Activated CD4-positive, CD25-positive, alpha-beta regulatory T cell treated with anti-CD3 and anti-CD28 coated beads, Interleukin-2, amount 50 U/mL, for 72 hours (primary cell): Measurements from ENCODE around the gene RNU1-3.
"Not testable (repeated sequence)": the region's sequence is repeated elsewhere in the genome, so short reads cannot be mapped to it uniquely, and the experiment has no call there.

Source experiments
- DNase-seq: peaks from one replicate; pipeline ENCODE4 v3.0.0; 2021

Gene RNU1-3

DNA sequence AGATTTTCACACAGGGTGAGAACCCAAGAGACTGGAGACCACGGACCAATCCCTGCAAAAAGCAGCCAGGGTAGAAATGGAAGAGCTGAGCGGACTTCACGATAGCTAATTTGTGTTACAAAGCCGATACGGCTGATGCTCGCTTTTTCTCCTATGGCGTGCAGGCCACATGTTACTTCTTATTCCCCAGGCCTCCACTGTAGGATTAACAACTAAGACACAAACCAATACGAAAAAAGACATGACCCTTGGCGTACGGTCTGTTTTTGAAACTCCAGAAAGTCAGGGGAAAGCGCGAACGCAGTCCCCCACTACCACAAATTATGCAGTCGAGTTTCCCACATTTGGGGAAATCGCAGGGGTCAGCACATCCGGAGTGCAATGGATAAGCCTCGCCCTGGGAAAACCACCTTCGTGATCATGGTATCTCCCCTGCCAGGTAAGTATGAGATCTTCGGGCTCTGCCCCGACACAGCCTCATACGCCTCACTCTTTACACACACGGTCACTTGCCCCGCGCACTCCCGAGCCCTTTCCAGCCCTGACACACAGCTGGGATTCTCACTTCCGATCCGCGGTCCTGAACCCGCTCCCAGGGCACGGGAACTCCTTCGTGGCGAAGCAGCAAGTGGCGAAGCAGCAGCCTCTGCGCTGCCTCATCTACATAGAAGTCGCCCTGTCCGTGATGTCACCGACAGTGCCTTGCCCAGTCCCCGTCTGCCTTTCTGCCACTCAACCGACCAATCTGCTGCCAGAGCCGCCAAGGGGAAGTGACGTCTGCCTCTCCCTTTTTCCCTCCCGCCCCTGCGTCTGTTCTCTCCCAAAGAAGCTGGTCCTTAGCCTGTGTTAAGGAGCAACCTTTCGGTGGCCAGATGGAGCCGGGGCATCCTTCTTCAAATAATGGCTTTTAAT, at the start of gene RNU1-3:
TSS of gene RNU1-3 (minus strand) at position 447 of the 912 bp plus-strand sequence.
- not testable (repeated sequence) for DNase-seq

DNA sequence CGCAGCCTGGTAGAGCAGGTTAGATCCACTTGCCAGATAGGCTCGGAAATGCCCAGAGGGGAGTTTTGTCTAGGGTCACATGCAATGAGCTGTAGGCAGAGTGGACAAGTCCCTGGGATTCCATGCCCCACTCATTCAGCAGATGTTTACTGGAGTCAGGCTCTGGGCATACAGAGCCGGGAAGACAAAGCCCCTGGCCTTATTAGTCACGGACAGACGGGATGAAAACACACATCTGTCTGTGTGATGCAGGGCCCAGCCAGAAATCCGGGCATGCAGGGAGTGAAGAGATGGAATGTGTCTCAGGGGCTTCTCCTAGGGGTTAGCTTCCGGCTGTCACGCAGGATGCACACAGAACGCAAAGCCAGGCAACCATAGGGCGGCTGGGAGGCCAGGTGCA, 46.7 kb upstream of the RNU1-3 start:
- DNase-seq = not testable (repeated sequence)

DNA sequence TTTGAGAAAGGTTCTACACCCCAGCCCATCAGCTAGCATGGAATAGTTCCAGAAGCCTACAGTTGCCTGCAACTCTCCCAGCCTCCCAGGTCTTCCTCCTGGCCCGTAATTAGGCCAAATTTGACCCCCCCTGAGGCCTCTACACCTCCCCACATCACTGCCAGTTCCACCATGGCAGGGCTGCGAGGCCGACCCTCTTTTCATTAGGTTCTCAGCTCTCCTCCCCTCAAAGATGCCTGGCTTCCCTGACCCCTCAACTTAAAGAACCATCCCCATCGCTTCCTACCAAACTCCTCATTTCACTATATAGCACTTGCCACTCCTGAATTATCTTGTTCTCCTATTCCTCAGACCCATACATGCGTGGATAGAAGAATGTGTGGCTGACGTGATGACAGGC, 46.2 kb upstream of the RNU1-3 start:
- not testable (repeated sequence) for DNase-seq

DNA sequence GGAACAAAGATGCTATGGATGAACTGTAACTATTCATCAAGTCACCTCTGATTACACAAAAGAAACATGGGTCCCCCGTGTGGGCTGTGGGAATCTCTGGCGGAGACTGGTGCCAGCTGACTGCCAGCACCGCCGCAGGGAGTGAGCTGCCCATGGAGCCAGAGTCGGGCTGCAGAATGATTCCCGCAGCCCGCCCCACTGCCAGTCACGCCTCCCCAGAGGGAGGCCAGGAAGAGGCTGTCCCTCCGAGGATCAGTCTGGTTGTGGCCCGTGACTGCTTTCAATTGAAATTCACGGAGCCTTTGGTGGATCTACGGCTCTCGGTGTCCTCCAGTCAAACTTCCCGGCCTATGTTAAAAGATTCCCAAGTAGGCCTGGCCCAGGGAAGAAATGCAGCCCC, 45.8 kb upstream of the RNU1-3 start:
- peak; percentile 15 for DNase-seq

GRCh38 chr1:16712131-16712530, 45.4 kb upstream of the RNU1-3 start:
- peak; percentile 23 for DNase-seq

GRCh38 chr1:16710618-16711017, 43.9 kb upstream of the RNU1-3 start:
- peak; percentile 21 for DNase-seq

GRCh38 chr1:16709659-16710087, 42.9 kb upstream of the RNU1-3 start:
- peak; percentile 56 for DNase-seq

GRCh38 chr1:16708704-16709103, 42.0 kb upstream of the RNU1-3 start:
- DNase-seq = not testable (repeated sequence)

DNA sequence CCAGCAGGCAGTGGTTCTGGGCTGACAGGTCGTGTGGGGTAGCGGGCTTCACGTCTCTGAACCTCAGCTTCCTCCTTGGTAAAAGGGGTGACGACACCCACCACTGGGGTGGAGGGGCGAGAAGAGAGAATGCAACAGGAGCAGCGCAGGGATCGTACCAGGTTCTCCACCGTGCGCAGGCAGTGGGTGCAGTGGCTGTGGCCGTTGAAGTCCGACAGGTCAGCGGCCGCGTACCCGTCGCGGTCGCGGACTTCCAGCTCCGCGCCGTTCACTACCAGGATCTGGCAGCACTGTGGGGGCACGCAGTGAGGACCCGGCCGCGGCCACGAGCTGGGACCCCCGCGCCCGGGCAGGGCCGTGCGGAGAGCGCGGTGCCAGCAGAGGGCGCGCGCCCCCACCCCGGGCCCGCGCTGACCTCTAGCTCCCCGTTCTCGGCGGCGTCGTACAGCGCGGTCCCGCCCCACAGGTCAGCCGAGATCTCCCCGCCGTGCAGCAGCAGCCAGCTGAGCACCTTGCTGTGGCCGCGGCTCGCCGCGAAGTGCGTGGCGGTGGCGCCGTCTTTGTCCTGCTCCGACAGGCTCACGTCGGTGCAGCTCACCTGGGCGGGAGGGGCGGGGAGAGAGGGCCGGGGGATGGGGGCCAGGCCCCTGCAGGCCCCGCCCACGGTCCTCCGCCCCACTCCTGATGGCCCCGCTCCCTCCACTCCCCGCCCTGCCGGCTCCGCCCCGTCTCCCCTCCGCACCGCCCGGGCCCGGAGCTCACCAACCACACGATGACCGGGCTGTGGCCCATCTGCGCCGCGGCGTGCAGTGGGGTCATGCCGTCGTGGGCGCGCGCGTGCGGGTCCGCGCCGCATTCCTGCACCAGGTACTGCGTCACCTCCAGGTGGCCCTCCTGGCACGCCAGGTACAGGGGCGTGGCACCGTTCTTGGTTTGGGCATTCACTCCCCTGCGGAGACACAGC, 40.7 kb upstream of the RNU1-3 start:
- peak; percentile 35 for DNase-seq

GRCh38 chr1:16706302-16706701, 39.6 kb upstream of the RNU1-3 start:
- peak; percentile 27 for DNase-seq

DNA sequence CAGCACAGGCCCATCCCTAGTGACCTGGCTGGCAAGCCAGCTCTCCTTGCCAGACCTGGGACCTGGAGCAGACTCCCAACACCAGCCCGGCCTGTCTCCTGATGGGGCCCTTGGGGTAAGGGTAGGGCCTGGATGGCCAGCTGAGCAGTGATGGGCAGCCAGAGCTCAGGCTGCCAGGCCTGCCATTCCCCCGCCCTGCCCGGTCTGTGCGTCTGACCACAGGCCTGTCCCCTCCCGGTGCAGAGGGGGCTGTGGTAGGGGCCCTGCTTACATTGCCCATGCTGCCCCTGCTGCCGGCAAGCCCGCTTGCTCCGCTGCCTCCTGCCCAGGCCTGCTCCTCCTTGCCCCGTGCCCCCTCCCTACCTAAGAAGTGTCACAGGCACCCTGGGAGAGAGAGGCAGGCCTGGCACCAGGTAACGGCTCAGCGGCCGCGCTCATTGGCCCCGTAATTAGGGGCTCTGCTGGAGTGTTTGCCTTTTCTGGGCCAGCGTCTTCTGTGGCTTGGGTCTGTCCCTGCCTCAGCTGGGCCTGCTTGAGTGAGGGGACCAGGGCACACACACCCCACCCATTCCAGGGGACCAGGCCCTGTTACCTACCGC, 37.9 kb upstream of the RNU1-3 start:
- DNase-seq = not testable (repeated sequence)

DNA sequence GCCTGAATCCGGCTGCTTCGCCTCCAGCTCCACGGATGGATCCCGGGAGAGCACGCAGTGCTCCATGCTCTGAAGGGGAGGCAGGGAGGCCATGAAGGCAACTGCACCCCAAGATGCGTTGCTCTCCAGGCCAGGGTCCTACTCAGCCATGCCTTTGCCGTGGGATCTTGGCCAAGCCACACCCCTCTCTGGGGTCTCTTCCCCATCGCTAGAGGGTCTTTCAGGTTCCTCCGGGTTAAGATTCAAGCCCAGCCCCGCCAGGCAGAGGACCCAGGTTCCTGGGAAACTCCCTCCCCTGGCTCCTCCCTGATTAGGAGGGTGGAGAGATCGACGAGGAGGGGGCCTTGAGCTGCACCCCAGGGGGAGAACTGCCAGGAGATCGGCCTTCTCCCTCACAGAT, 37.3 kb upstream of the RNU1-3 start:
- not testable (repeated sequence) for DNase-seq

DNA sequence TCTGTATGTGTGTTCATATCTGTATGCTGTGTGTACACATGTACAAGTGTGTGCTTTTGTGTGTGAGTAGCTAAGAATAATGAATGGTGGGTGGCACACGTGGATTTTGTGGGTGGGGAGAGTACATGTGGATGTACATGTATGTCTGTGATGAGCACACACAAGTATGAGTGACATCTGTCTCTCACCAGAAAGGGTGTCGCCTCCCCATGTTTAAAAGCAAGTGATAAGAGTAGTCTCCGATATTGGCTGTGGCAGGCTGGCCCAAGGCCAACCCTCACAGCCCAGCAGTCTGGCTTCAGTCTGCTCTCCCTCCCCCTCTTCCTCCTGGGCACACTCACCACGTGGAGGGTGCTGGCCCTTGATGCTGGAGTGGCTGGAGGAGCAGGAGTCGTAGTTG, 36.9 kb upstream of the RNU1-3 start:
- DNase-seq = not testable (repeated sequence)

DNA sequence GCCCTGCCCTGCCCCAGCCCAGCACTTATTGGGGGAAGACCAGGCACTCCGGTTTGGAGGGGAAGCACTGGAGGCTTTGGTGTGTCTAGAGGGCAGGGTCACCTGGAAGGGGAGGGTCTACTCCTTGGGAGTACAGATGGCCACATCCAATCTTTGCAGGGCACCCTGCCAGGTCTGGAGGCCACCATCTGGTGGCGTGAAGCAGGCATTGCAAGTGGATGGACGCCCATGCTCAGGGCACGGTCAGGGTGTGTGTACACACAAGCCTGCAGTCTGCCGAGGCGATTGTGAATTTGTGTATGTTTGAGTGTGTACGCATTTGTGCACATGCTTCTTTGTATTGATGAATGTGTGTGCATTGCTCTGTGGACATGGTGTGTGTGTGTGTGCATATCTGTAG, 36.4 kb upstream of the RNU1-3 start:
- DNase-seq = not testable (repeated sequence)

DNA sequence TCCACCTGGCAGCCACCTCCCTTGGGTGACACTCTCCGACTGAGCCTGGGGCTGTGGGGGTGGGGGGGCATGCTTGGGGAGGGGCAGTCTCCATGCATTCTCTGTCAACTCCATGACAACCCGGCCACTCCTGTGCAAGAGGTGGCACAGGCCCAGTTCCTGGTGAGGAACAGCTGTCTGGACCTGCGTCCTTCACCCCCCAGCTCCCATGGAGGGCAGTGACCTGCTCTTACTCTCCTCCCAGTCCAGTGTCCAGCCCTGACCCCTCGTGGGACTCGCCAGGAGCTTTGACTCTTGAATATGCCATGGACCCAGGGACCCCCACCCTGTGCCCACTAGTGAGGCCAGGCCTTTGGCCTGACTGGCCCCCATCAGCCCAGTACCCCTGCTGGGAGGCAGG, 35.5 kb upstream of the RNU1-3 start:
- not testable (repeated sequence) for DNase-seq

- not testable (repeated sequence) for DNase-seq
These were observed 34.4 kb upstream of the RNU1-3 start for GRCh38 chr1:16701189-16701588.

- not testable (repeated sequence) for DNase-seq
These were observed 33.6 kb upstream of the RNU1-3 start for GRCh38 chr1:16700138-16700895.

GRCh38 chr1:16699440-16699839, 32.7 kb upstream of the RNU1-3 start:
- not testable (repeated sequence) for DNase-seq

DNA sequence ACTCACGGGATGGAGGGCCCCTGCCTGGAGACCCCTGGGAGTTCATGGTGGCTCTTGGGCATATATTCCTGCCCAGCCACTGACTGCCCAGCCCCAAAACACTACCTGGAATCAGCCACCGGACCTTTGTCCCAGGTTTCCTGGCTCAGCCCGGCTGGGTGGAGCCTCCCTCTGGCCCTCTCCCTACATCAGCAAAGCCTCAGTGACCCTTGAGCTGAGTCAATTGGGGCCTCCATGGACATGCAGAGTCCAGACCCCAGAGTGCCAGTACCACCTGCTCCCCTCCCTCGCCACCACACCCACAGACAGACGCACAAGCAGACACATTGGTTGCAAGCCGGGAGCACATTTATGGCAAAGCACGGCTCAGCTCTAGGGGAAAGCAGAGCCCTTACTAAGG, 30.4 kb upstream of the RNU1-3 start:
- DNase-seq = not testable (repeated sequence)

- DNase-seq = not testable (repeated sequence)
These were observed 29.9 kb upstream of the RNU1-3 start for GRCh38 chr1:16696507-16697150.

DNA sequence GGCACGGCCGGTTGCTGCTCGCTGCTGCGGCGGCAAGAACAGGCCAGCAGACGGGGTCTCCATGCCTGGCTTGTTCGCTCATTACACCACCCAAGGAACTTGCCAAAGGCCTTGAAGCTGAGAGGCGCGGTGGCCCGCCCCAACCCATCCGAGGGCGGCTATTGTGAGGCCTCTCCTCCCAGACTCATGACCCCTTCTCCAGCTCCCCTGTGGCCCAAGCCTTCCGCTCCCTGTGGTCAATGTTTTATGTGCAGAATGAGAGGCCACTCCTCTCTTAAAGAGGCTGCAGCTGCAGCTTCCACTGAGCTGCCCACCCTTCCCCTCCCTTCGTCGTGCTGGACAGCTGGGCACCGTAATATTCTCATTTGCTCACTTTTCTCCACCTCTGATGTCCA, 27.6 kb upstream of the RNU1-3 start:
- not testable (repeated sequence) for DNase-seq
